GM23338 (cell line): Measurements from ENCODE around the gene GALNT5. TPM values are rescaled to one million over a fixed set of nuclear protein-coding genes. Genes with fewer than 3 reads are reported as not detected.

Experiments
- ATAC-seq: fragments of 200-7000 bp; cut with Tn5 transposase; 3 replicates; pipeline ENCODE4 v1.9.1; 2020
- DNase-seq: peaks from one replicate; pipeline ENCODE4 v3.0.0-alpha.2; 2015; ENCODE audit warnings: low spot score
- H2AFZ ChIP-seq: fragments of 200-600 bp; sonication (generic); 2 replicates; pipeline ENCODE4 v1.8.0; 2016; ENCODE audit warnings: antibody characterized with exemption, mild to moderate bottlenecking, moderate library complexity
- H3F3A ChIP-seq: fragments of 200-600 bp; sonication (generic); replicated peaks from 2 replicates; pipeline ENCODE4 v1.8.0; 2017; ENCODE audit warnings: antibody characterized with exemption, mixed run types, low read depth
- H3K27ac ChIP-seq: fragments of 200-600 bp; sonication (generic); 2 replicates; pipeline ENCODE4 v1.6.1; 2016; ENCODE audit warnings: low read depth
- H3K27me3 ChIP-seq: fragments of 200-600 bp; sonication (generic); 2 replicates; pipeline ENCODE4 v1.8.0; 2016; ENCODE audit warnings: mild to moderate bottlenecking, mixed run types, moderate library complexity; ENCODE audit not compliant: insufficient read depth
- H3K36me3 ChIP-seq: fragments of 200-600 bp; sonication (generic); 2 replicates; pipeline ENCODE4 v1.8.0; 2016; ENCODE audit warnings: mild to moderate bottlenecking; ENCODE audit not compliant: insufficient read depth
- H3K4me1 ChIP-seq: fragments of 200-600 bp; sonication (generic); 2 replicates; pipeline ENCODE4 v1.8.0; 2016; ENCODE audit warnings: mild to moderate bottlenecking, moderate library complexity; ENCODE audit not compliant: insufficient read depth
- H3K4me2 ChIP-seq: fragments of 200-600 bp; sonication (generic); 2 replicates; pipeline ENCODE4 v1.7.1; 2017; ENCODE audit warnings: mixed run types
- H3K4me3 ChIP-seq: fragments of 200-600 bp; sonication (generic); 2 replicates; pipeline ENCODE4 v1.6.1; 2016; ENCODE audit warnings: mixed run types
- H3K79me2 ChIP-seq: fragments of 200-600 bp; sonication (generic); replicated peaks from 2 replicates; pipeline ENCODE4 v1.8.0; 2017; ENCODE audit warnings: mild to moderate bottlenecking; ENCODE audit not compliant: insufficient read depth
- H3K9me2 ChIP-seq: fragments of 200-600 bp; sonication (generic); 2 replicates; pipeline ENCODE4 v1.8.0; 2017; ENCODE audit not compliant: insufficient read depth
- H4K20me1 ChIP-seq: fragments of 200-600 bp; sonication (generic); replicated peaks from 2 replicates; pipeline ENCODE4 v1.8.0; 2017; ENCODE audit warnings: mild to moderate bottlenecking; ENCODE audit not compliant: insufficient read depth
- H3K27ac Mint-ChIP-seq: 2 replicates; pipeline ENCODE4 v1.8.0; 2020; ENCODE audit warnings: inconsistent platforms, mild to moderate bottlenecking, moderate library complexity, mixed read lengths
- H3K27me3 Mint-ChIP-seq: 3 replicates; pipeline ENCODE4 v1.8.0; 2022; ENCODE audit warnings: low read depth, mild to moderate bottlenecking, moderate library complexity, mixed read lengths, inconsistent platforms; ENCODE audit not compliant: insufficient read depth, poor library complexity
- H3K36me3 Mint-ChIP-seq: 3 replicates; pipeline ENCODE4 v1.8.0; 2021; ENCODE audit warnings: low read depth, mild to moderate bottlenecking, inconsistent platforms, moderate library complexity, mixed read lengths
- H3K4me1 Mint-ChIP-seq: 3 replicates; pipeline ENCODE4 v1.8.0; 2020; ENCODE audit warnings: mild to moderate bottlenecking, inconsistent platforms, mixed read lengths
- H3K4me3 Mint-ChIP-seq: 3 replicates; pipeline ENCODE4 v1.8.0; 2021; ENCODE audit warnings: moderate library complexity, mild to moderate bottlenecking, inconsistent platforms, mixed read lengths
- H3K9me3 Mint-ChIP-seq: 3 replicates; pipeline ENCODE4 v1.8.0; 2020; ENCODE audit warnings: moderate library complexity, mild to moderate bottlenecking, inconsistent platforms, mixed read lengths
- EZH2 ChIP-seq: fragments of 200-600 bp; sonication (generic); IDR thresholded peaks from one replicate; pipeline ENCODE4 v1.8.0; 2017; ENCODE audit warnings: antibody characterized with exemption, mild to moderate bottlenecking, low read depth; ENCODE audit not compliant: unreplicated experiment
- EZH2phosphoT487 ChIP-seq: fragments of 200-600 bp; sonication (generic); IDR thresholded peaks from one replicate; pipeline ENCODE4 v1.8.1; 2018; ENCODE audit warnings: antibody characterized with exemption; ENCODE audit not compliant: unreplicated experiment
- JUNB ChIP-seq: IDR thresholded peaks from one replicate; pipeline ENCODE4 v1.6.1; 2016; ENCODE audit warnings: antibody characterized with exemption; ENCODE audit not compliant: unreplicated experiment
- NANOG ChIP-seq: IDR thresholded peaks from 2 replicates; pipeline ENCODE4 v1.6.1; 2016; ENCODE audit warnings: antibody characterized with exemption, borderline replicate concordance
- POLR2AphosphoS5 ChIP-seq: IDR thresholded peaks from 2 replicates; pipeline ENCODE4 v1.6.1; 2016; ENCODE audit warnings: antibody characterized with exemption, low read depth
- REST ChIP-seq: IDR thresholded peaks from one replicate; pipeline ENCODE4 v1.6.1; 2018; ENCODE audit warnings: antibody characterized with exemption; ENCODE audit not compliant: unreplicated experiment
- ZNF462 ChIP-seq: fragments of 250-450 bp; sonication (Bioruptor Pico); IDR thresholded peaks from 2 replicates; pipeline ENCODE4 v1.5.0; 2020; ENCODE audit warnings: mild to moderate bottlenecking, moderate library complexity
- polyA plus RNA-seq: library from polyadenylated mRNA; unstranded; fragments of >200 nt; fragmentation: Nextera tagmentation; extraction: Ambion mirVana; gene quantifications from 2 replicates; pipeline ENCODE4 v1.2.1, GENCODE V29; 2016
- total RNA-seq: library from RNA; depleted of rRNA; stranded (reverse); fragments of >200 nt; shearing (Covaris generic); gene quantifications from 2 replicates; pipeline ENCODE4 v1.2.3, GENCODE V29; 2014

GALNT5 gene
- total and polyA plus RNA-seq, 2 experiments from 2014 or later, result 0.05 to 0.14 TPM

- peak; percentile 40; the same call in 2 of the 3 replicates for ATAC-seq
- Histone ChIP-seq H3F3A (no peaks in the 10 kb centered on the region), H4K20me1 (no peaks in the 10 kb centered on the region), H3K27ac (no peak overlapping the region), H3K36me3 (no peaks in the 10 kb centered on the region), H3K4me3 (no peak overlapping the region), H3K9me2 (no peaks in the 10 kb centered on the region), H3K4me2 (0 out of 2 replicates have a peak overlapping the region, but pooled peaks have one; percentile 12), H3K79me2 (no peaks in the 10 kb centered on the region), H3K27me3 (no peaks in the 10 kb centered on the region), H3K4me1 (peaks cover 1% of the 10 kb centered on the region; the same call in 1 of the 2 replicates), H2AFZ (peak overlapping the region; percentile 52; the same call in 1 of the 2 replicates)
- DNase-seq, result no peak
- no peak for TF ChIP-seq ZNF462 (CRISPR knock-in tag)
- TF ChIP-seq EZH2phosphoT487, result no peak
- no peak for TF ChIP-seq EZH2
- no peak for TF ChIP-seq POLR2AphosphoS5
- no peak for TF ChIP-seq REST
- no peak for TF ChIP-seq NANOG
- no peak for TF ChIP-seq JUNB
- H3K27me3 Mint-ChIP-seq, result peaks cover 2% of the 10 kb centered on the region
- H3K27ac Mint-ChIP-seq, result peak overlapping the region; percentile 39; the same call in 1 of the 2 replicates
- H3K4me3 Mint-ChIP-seq, result no peak overlapping the region
- H3K36me3 Mint-ChIP-seq, result no peaks in the 10 kb centered on the region
- peaks cover 12% of the 10 kb centered on the region for H3K4me1 Mint-ChIP-seq
- H3K9me3 Mint-ChIP-seq, result no peaks in the 10 kb centered on the region; the same call in 2 of the 3 replicates
Observed at GRCh38 chr2:157269922-157270321, 12.4 kb downstream of the GALNT5 start.
